Measurements from ENCODE around the gene HSPA12B. TPM values are rescaled to one million over a fixed set of nuclear protein-coding genes. Genes with fewer than 3 reads are reported as not detected.

The HSPA12B gene
- total and polyA plus RNA-seq, 2 of the 13 experiments (the other 11 are each of a cell fraction or from before 2014, with no cell fraction given) = 0.01 TPM; not detected in 1

DNA sequence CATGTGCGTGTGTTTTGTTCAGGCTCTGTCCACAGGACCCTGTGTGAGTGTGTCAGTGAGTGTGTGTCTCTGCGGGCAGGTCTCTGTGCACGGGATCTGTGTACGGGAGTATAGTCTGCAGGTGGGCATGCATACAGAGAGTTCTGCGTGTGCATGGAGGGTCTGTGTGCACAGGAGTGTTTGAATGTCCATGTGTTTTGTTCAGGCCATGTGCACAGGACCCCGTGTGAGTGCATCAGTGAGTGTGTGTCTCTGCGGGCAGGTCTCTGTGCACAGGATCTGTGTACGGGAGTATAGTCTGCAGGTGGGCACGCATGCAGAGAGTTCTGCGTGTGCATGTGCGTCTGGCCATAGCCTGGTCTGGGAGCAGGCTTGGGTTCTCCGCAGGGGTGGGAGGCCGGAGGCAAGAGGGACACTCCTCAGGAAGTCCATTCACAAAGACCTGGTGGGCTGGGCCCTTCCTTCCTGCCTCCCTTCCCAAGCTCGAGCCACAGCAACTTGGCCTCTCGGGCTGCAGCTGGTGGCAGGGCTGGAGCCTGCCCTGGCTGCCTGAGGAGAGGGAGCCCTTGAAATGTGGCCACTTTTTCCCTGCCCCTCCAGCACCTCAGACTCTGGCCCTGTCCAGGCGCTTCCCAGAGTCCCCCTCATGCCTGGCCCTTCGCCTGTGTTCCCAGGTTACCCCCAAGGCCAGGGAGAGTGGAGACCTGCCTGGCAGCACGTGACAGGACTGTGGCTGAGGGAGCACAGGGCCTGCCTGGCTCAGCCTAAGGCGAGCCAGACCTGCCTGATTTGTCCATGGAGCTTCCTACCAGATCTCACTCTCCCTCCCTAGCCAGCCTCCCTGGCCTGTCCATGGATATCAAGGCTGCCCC lies 6.8 kb downstream of the HSPA12B start (continued):
- TF ChIP-seq, protein P1, sequence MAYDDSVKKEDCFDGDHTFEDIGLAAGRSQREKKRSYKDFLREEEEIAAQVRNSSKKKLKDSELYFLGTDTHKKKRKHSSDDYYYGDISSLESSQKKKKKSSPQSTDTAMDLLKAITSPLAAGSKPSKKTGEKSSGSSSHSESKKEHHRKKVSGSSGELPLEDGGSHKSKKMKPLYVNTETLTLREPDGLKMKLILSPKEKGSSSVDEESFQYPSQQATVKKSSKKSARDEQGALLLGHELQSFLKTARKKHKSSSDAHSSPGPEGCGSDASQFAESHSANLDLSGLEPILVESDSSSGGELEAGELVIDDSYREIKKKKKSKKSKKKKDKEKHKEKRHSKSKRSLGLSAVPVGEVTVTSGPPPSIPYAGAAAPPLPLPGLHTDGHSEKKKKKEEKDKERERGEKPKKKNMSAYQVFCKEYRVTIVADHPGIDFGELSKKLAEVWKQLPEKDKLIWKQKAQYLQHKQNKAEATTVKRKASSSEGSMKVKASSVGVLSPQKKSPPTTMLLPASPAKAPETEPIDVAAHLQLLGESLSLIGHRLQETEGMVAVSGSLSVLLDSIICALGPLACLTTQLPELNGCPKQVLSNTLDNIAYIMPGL (CRISPR knock-in tag; IDR thresholded peaks at IDR 0.05; ENCODE audit: borderline replicate concordance in 1 of 2, low read depth in 1 of 2) = peak in 1 of 2 experiments; percentile 43; a peak in 1 of 4 replicates
- TF ChIP-seq, protein P2, sequence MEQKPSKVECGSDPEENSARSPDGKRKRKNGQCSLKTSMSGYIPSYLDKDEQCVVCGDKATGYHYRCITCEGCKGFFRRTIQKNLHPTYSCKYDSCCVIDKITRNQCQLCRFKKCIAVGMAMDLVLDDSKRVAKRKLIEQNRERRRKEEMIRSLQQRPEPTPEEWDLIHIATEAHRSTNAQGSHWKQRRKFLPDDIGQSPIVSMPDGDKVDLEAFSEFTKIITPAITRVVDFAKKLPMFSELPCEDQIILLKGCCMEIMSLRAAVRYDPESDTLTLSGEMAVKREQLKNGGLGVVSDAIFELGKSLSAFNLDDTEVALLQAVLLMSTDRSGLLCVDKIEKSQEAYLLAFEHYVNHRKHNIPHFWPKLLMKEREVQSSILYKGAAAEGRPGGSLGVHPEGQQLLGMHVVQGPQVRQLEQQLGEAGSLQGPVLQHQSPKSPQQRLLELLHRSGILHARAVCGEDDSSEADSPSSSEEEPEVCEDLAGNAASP (CRISPR knock-in tag; IDR thresholded peaks at IDR 0.05; ENCODE audit: borderline replicate concordance) = 0 out of 2 replicates have a peak, but pooled peaks have one; percentile 11
- TF ChIP-seq ZBTB34 (CRISPR knock-in tag; IDR thresholded peaks at IDR 0.05) (no peak), NFKB2 (CRISPR knock-in tag; IDR thresholded peaks at IDR 0.05; ENCODE audit: borderline replicate concordance) (peak; percentile 84), USF2 (IDR thresholded peaks at IDR 0.05; ENCODE audit: low read depth, low read length) (peak; percentile 81), USF2 (CRISPR knock-in tag; IDR thresholded peaks at IDR 0.05; ENCODE audit: borderline replicate concordance) (peak; percentile 91; the same call in 1 of the 2 replicates), CREM (IDR thresholded peaks at IDR 0.05) (no peak), CREM (CRISPR knock-in tag; IDR thresholded peaks at IDR 0.05) (no peak), BRD4 (CRISPR knock-in tag; IDR thresholded peaks at IDR 0.05) (0 out of 2 replicates have a peak, but pooled peaks have one; percentile 66), THAP8 (CRISPR knock-in tag; IDR thresholded peaks at IDR 0.05; ENCODE audit: borderline replicate concordance) (no peak), ZNF414 (CRISPR knock-in tag; IDR thresholded peaks at IDR 0.05) (peak; percentile 64; the same call in 1 of the 2 replicates), IKZF4 (CRISPR knock-in tag; IDR thresholded peaks at IDR 0.05; ENCODE audit: borderline replicate concordance, low read depth, not compliant biosample characterization) (peak; percentile 44), PHF5A (CRISPR knock-in tag; IDR thresholded peaks at IDR 0.05; ENCODE audit: low read depth, unreplicated experiment) (peak; percentile 44), ZNF468 (CRISPR knock-in tag; IDR thresholded peaks at IDR 0.05) (no peak; the same call in 1 of the 2 replicates), KAT8 (CRISPR knock-in tag; IDR thresholded peaks at IDR 0.05) (0 out of 2 replicates have a peak, but pooled peaks have one; percentile 43)
- TF ChIP-seq, protein P3, sequence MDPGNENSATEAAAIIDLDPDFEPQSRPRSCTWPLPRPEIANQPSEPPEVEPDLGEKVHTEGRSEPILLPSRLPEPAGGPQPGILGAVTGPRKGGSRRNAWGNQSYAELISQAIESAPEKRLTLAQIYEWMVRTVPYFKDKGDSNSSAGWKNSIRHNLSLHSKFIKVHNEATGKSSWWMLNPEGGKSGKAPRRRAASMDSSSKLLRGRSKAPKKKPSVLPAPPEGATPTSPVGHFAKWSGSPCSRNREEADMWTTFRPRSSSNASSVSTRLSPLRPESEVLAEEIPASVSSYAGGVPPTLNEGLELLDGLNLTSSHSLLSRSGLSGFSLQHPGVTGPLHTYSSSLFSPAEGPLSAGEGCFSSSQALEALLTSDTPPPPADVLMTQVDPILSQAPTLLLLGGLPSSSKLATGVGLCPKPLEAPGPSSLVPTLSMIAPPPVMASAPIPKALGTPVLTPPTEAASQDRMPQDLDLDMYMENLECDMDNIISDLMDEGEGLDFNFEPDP (CRISPR knock-in tag; conservative IDR thresholded peaks at IDR 0.05) = 0 out of 2 replicates have a peak, but pooled peaks have one; percentile 82

Measured in HepG2 (cell line).